WTC11 (cell line): ENCODE data around the gene JADE1. TPM values are rescaled to one million over a fixed set of nuclear protein-coding genes. Genes with fewer than 3 reads are reported as not detected.

Experiments used
- AFF4 ChIP-seq: sonication (generic); formaldehyde crosslinking; IDR thresholded peaks from 2 replicates; pipeline ENCODE4 v1.8.1; 2023; ENCODE audit warnings: mild to moderate bottlenecking, missing genetic modification reagents, borderline replicate concordance
- ARID4B ChIP-seq: sonication (generic); formaldehyde crosslinking; IDR thresholded peaks from 2 replicates; pipeline ENCODE4 v1.8.0; 2023; ENCODE audit warnings: missing genetic modification reagents, mild to moderate bottlenecking, borderline replicate concordance
- ATF1 ChIP-seq: sonication (generic); formaldehyde crosslinking; IDR thresholded peaks from 2 replicates; pipeline ENCODE4 v1.8.1; 2023; ENCODE audit warnings: mild to moderate bottlenecking, moderate library complexity, missing genetic modification reagents
- CBFB ChIP-seq: sonication (generic); formaldehyde crosslinking; IDR thresholded peaks from 2 replicates; pipeline ENCODE4 v1.8.1; 2022; ENCODE audit warnings: mild to moderate bottlenecking, low read depth, missing genetic modification reagents
- EMX1 ChIP-seq: fragments of 250-450 bp; sonication (Bioruptor Pico); IDR thresholded peaks from 2 replicates; pipeline ENCODE4 v1.8.0; 2021; ENCODE audit warnings: mild to moderate bottlenecking
- ERG ChIP-seq: fragments of 250-450 bp; sonication (Bioruptor Pico); IDR thresholded peaks from 2 replicates; pipeline ENCODE4 v1.8.0; 2021; ENCODE audit warnings: mild to moderate bottlenecking
- ETV6 ChIP-seq: sonication (generic); formaldehyde crosslinking; IDR thresholded peaks from 2 replicates; pipeline ENCODE4 v1.8.1; 2022; ENCODE audit warnings: mild to moderate bottlenecking, missing genetic modification reagents
- IRF2 ChIP-seq: sonication (generic); formaldehyde crosslinking; IDR thresholded peaks from 2 replicates; pipeline ENCODE4 v1.8.0; 2022; ENCODE audit warnings: low read depth, missing genetic modification reagents, borderline replicate concordance
- KAT7 ChIP-seq: sonication (generic); formaldehyde crosslinking; IDR thresholded peaks from 2 replicates; pipeline ENCODE4 v1.8.1; 2023; ENCODE audit warnings: missing genetic modification reagents, mild to moderate bottlenecking, borderline replicate concordance
- MAX ChIP-seq: sonication (generic); formaldehyde crosslinking; IDR thresholded peaks from 2 replicates; pipeline ENCODE4 v1.8.0; 2022; ENCODE audit warnings: mild to moderate bottlenecking, missing genetic modification reagents
- MYBL2 ChIP-seq: sonication (generic); formaldehyde crosslinking; IDR thresholded peaks from 2 replicates; pipeline ENCODE4 v1.8.1; 2023; ENCODE audit warnings: mild to moderate bottlenecking, moderate library complexity, missing genetic modification reagents
- PREB ChIP-seq: sonication (generic); formaldehyde crosslinking; IDR thresholded peaks from 2 replicates; pipeline ENCODE4 v1.8.1; 2022; ENCODE audit warnings: mild to moderate bottlenecking, missing genetic modification reagents, moderate library complexity, borderline replicate concordance
- SMAD3 ChIP-seq: sonication (generic); formaldehyde crosslinking; IDR thresholded peaks from 2 replicates; pipeline ENCODE4 v1.8.0; 2022; ENCODE audit warnings: missing genetic modification reagents, mild to moderate bottlenecking, borderline replicate concordance
- TEAD4 ChIP-seq: sonication (generic); formaldehyde crosslinking; IDR thresholded peaks from 2 replicates; pipeline ENCODE4 v1.8.0; 2022; ENCODE audit warnings: mild to moderate bottlenecking, missing genetic modification reagents
- ZNF317 ChIP-seq: sonication (generic); formaldehyde crosslinking; IDR thresholded peaks from 2 replicates; pipeline ENCODE4 v1.8.1; 2023; ENCODE audit warnings: low read depth, mild to moderate bottlenecking, moderate library complexity, missing genetic modification reagents, borderline replicate concordance
- ZNF423 ChIP-seq: fragments of 250-450 bp; sonication (Bioruptor Pico); IDR thresholded peaks from 2 replicates; pipeline ENCODE4 v2.1.2; 2022; ENCODE audit warnings: mild to moderate bottlenecking, moderate library complexity
- total RNA-seq: library from RNA; stranded (reverse); gene quantifications from 3 replicates; pipeline ENCODE4 v1.2.3, GENCODE V29; 2021
- TF ChIP-seq, protein P1 (sequence below): sonication (generic); formaldehyde crosslinking; IDR thresholded peaks from 2 replicates; pipeline ENCODE4 v1.8.0; 2023; ENCODE audit warnings: missing genetic modification reagents
- TF ChIP-seq, protein P2 (sequence below): sonication (generic); formaldehyde crosslinking; IDR thresholded peaks from 2 replicates; pipeline ENCODE4 v1.8.1; 2022; ENCODE audit warnings: low read depth, mild to moderate bottlenecking, moderate library complexity, missing genetic modification reagents, borderline replicate concordance

JADE1 gene
- total RNA-seq, 1 experiment from 2014 or later: 132 TPM

GRCh38 chr4:128810871-128811570, 1.5 kb downstream of the JADE1 start (continued):
- TF ChIP-seq CBFB (CRISPR knock-in tag) (0 out of 2 replicates have a peak, but pooled peaks have one; percentile 66), MYBL2 (CRISPR knock-in tag) (0 out of 2 replicates have a peak, but pooled peaks have one; percentile 44), ETV6 (peak; percentile 80), PREB (no peak), ARID4B (CRISPR knock-in tag) (peak; percentile 60; the same call in 1 of the 2 replicates), KAT7 (CRISPR knock-in tag) (no peak), AFF4 (CRISPR knock-in tag) (peak; percentile 93; the same call in 1 of the 2 replicates), IRF2 (CRISPR knock-in tag) (no peak), ZNF423 (CRISPR knock-in tag) (no peak), TEAD4 (CRISPR knock-in tag) (0 out of 2 replicates have a peak, but pooled peaks have one; percentile 45), SMAD3 (CRISPR knock-in tag) (peak; percentile 51; the same call in 1 of the 2 replicates), EMX1 (0 out of 2 replicates have a peak, but pooled peaks have one; percentile 70), MAX (CRISPR knock-in tag) (peak; percentile 95), ATF1 (no peak), ZNF317 (CRISPR knock-in tag) (no peak), ERG (0 out of 2 replicates have a peak, but pooled peaks have one; percentile 16)
- TF ChIP-seq, protein P1, sequence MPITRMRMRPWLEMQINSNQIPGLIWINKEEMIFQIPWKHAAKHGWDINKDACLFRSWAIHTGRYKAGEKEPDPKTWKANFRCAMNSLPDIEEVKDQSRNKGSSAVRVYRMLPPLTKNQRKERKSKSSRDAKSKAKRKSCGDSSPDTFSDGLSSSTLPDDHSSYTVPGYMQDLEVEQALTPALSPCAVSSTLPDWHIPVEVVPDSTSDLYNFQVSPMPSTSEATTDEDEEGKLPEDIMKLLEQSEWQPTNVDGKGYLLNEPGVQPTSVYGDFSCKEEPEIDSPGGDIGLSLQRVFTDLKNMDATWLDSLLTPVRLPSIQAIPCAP (CRISPR knock-in tag): no peak
- TF ChIP-seq, protein P2, sequence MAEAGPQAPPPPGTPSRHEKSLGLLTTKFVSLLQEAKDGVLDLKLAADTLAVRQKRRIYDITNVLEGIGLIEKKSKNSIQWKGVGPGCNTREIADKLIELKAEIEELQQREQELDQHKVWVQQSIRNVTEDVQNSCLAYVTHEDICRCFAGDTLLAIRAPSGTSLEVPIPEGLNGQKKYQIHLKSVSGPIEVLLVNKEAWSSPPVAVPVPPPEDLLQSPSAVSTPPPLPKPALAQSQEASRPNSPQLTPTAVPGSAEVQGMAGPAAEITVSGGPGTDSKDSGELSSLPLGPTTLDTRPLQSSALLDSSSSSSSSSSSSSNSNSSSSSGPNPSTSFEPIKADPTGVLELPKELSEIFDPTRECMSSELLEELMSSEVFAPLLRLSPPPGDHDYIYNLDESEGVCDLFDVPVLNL (CRISPR knock-in tag): peak; percentile 56; the same call in 1 of the 2 replicates
